ENCODE data around the gene LFNG. TPM values are rescaled to one million over a fixed set of nuclear protein-coding genes. Genes with fewer than 3 reads are reported as not detected.
A peak's percentile ranks its signal among the peaks of the same experiment; 100 is the strongest.

LFNG gene
- total and polyA plus RNA-seq, 4 donors = 0.22 to 2.9 (median 2.6) TPM

DNA sequence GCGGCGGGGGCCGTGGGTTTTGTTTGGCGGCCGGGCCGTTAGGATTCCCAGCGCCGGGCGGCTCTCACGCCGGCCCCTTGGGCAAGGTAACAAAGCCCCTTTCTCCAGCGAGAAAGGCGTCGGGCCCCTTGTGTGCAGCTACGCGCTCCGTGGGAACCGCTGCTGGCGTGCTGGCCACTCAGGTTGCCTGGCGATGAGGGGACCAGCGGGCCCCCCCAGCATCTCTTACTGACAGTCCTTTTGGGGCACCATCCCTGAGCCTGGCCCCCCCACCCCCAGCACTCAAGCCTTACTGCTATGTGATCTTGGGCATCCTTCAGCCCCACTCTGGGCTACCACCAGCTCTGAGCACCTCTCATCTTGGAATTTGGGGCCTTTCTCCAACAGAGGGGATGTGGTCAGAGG is 1.8 kb downstream of the LFNG start:
- Histone ChIP-seq H3K4me1 (ENCODE audit: control insufficient read depth in 4 of 4, insufficient read depth in 4 of 4, low read length in 3 of 4) (peaks cover 2 to 32% (median 11%) of the 10 kb centered on the region in 4 donors), H3K27ac (ENCODE audit: low read depth in 1 of 2, low read length in 2 of 2) (no peak overlapping the region), H3K9me3 (ENCODE audit: control insufficient read depth in 4 of 4, low read length in 3 of 4) (no peaks in the 10 kb centered on the region), H3K36me3 (ENCODE audit: control insufficient read depth in 4 of 4, insufficient read depth in 3 of 4, low read depth in 1 of 4, low read length in 3 of 4) (no peaks in the 10 kb centered on the region), H3K4me3 (ENCODE audit: low read depth in 1 of 3, low read length in 3 of 3) (peak overlapping the region in 1 of 3 donors; percentile 59), H3K27me3 (ENCODE audit: control insufficient read depth in 4 of 4, insufficient read depth in 4 of 4, low read length in 3 of 4) (no peaks in the 10 kb centered on the region), H3K9ac (ENCODE audit: low read depth in 1 of 2, low read length in 2 of 2) (no peak overlapping the region)
- DNase-seq (ENCODE audit: low spot score) = no peak
- 34% methylated on average over 21 of the region's 21 CpGs for WGBS
- TF ChIP-seq SP1 (IDR thresholded peaks at IDR 0.05) (no peak), JUND (IDR thresholded peaks at IDR 0.05) (no peak), YY1 (IDR thresholded peaks at IDR 0.05) (no peak), FOXA1 (IDR thresholded peaks at IDR 0.05) (no peak), NR2F2 (IDR thresholded peaks at IDR 0.05) (no peak), GABPA (IDR thresholded peaks at IDR 0.05 in 1 of 2, conservative IDR thresholded peaks at IDR 0.05 in 1 of 2) (no peak), HNF4A (conservative IDR thresholded peaks at IDR 0.05) (no peak), RXRA (IDR thresholded peaks at IDR 0.05) (no peak), HNF4G (IDR thresholded peaks at IDR 0.05) (no peak), RAD21 (IDR thresholded peaks at IDR 0.05) (no peak), EGR1 (IDR thresholded peaks at IDR 0.05; ENCODE audit: low read depth in 2 of 2) (no peak), TAF1 (conservative IDR thresholded peaks at IDR 0.05) (no peak), FOXA2 (IDR thresholded peaks at IDR 0.05) (no peak)
- TF ChIP-seq, protein P1, sequence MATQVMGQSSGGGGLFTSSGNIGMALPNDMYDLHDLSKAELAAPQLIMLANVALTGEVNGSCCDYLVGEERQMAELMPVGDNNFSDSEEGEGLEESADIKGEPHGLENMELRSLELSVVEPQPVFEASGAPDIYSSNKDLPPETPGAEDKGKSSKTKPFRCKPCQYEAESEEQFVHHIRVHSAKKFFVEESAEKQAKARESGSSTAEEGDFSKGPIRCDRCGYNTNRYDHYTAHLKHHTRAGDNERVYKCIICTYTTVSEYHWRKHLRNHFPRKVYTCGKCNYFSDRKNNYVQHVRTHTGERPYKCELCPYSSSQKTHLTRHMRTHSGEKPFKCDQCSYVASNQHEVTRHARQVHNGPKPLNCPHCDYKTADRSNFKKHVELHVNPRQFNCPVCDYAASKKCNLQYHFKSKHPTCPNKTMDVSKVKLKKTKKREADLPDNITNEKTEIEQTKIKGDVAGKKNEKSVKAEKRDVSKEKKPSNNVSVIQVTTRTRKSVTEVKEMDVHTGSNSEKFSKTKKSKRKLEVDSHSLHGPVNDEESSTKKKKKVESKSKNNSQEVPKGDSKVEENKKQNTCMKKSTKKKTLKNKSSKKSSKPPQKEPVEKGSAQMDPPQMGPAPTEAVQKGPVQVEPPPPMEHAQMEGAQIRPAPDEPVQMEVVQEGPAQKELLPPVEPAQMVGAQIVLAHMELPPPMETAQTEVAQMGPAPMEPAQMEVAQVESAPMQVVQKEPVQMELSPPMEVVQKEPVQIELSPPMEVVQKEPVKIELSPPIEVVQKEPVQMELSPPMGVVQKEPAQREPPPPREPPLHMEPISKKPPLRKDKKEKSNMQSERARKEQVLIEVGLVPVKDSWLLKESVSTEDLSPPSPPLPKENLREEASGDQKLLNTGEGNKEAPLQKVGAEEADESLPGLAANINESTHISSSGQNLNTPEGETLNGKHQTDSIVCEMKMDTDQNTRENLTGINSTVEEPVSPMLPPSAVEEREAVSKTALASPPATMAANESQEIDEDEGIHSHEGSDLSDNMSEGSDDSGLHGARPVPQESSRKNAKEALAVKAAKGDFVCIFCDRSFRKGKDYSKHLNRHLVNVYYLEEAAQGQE (IDR thresholded peaks at IDR 0.05) = no peak
- TF ChIP-seq, protein P2, sequence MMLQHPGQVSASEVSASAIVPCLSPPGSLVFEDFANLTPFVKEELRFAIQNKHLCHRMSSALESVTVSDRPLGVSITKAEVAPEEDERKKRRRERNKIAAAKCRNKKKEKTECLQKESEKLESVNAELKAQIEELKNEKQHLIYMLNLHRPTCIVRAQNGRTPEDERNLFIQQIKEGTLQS (IDR thresholded peaks at IDR 0.05) = no peak
- TF ChIP-seq, protein P3, sequence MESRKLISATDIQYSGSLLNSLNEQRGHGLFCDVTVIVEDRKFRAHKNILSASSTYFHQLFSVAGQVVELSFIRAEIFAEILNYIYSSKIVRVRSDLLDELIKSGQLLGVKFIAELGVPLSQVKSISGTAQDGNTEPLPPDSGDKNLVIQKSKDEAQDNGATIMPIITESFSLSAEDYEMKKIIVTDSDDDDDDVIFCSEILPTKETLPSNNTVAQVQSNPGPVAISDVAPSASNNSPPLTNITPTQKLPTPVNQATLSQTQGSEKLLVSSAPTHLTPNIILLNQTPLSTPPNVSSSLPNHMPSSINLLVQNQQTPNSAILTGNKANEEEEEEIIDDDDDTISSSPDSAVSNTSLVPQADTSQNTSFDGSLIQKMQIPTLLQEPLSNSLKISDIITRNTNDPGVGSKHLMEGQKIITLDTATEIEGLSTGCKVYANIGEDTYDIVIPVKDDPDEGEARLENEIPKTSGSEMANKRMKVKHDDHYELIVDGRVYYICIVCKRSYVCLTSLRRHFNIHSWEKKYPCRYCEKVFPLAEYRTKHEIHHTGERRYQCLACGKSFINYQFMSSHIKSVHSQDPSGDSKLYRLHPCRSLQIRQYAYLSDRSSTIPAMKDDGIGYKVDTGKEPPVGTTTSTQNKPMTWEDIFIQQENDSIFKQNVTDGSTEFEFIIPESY (IDR thresholded peaks at IDR 0.05) = no peak
- TF ChIP-seq, protein P4, sequence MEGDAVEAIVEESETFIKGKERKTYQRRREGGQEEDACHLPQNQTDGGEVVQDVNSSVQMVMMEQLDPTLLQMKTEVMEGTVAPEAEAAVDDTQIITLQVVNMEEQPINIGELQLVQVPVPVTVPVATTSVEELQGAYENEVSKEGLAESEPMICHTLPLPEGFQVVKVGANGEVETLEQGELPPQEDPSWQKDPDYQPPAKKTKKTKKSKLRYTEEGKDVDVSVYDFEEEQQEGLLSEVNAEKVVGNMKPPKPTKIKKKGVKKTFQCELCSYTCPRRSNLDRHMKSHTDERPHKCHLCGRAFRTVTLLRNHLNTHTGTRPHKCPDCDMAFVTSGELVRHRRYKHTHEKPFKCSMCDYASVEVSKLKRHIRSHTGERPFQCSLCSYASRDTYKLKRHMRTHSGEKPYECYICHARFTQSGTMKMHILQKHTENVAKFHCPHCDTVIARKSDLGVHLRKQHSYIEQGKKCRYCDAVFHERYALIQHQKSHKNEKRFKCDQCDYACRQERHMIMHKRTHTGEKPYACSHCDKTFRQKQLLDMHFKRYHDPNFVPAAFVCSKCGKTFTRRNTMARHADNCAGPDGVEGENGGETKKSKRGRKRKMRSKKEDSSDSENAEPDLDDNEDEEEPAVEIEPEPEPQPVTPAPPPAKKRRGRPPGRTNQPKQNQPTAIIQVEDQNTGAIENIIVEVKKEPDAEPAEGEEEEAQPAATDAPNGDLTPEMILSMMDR (IDR thresholded peaks at IDR 0.05; ENCODE audit: low read depth, low read length, missing input control) = no peak
- TF ChIP-seq, protein P5, sequence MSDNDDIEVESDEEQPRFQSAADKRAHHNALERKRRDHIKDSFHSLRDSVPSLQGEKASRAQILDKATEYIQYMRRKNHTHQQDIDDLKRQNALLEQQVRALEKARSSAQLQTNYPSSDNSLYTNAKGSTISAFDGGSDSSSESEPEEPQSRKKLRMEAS (IDR thresholded peaks at IDR 0.05) = no peak
